ENCODE results near the gene PSMC2.

DNA sequence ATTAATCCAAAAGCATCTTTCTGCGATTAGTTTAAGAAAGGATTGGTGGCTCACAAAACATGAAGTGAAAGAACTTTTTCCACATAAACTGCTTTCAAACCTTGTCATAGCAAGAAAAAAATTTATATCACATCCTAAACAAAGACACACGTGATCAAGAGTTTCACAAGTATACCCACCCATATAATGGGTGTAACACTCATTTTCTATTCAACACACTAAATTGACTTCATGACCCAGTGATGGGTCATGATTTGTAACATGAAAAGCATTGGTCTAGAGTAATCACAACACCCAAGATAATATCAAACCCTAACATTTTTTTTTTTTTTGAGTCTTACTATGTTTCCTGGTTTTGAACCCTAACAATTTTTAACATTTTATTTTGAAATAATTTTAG is 32.6 kb upstream of the PSMC2 start:
- TF ChIP-seq, protein P1, sequence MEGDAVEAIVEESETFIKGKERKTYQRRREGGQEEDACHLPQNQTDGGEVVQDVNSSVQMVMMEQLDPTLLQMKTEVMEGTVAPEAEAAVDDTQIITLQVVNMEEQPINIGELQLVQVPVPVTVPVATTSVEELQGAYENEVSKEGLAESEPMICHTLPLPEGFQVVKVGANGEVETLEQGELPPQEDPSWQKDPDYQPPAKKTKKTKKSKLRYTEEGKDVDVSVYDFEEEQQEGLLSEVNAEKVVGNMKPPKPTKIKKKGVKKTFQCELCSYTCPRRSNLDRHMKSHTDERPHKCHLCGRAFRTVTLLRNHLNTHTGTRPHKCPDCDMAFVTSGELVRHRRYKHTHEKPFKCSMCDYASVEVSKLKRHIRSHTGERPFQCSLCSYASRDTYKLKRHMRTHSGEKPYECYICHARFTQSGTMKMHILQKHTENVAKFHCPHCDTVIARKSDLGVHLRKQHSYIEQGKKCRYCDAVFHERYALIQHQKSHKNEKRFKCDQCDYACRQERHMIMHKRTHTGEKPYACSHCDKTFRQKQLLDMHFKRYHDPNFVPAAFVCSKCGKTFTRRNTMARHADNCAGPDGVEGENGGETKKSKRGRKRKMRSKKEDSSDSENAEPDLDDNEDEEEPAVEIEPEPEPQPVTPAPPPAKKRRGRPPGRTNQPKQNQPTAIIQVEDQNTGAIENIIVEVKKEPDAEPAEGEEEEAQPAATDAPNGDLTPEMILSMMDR (IDR thresholded peaks at IDR 0.05): no peak
- no peak for TF ChIP-seq POLR2A (IDR thresholded peaks at IDR 0.05)

Data from testis (tissue), 2 donors.